GDM1 (cell line): ENCODE data around the gene NPAS3.

ENCODE experiments used
- DNase-seq: peaks from one replicate; lab custom pipeline; 2025; lab: John Stamatoyannopoulos, UW

Gene NPAS3

GRCh38 chr14:33257796-33258195 lies 319.1 kb downstream of the NPAS3 start:
- DNase-seq, result no peak

- no peak for DNase-seq
These were observed 321.1 kb downstream of the NPAS3 start for GRCh38 chr14:33259764-33260163.

GRCh38 chr14:33271216-33271615 lies 332.5 kb downstream of the NPAS3 start:
- no peak for DNase-seq

GRCh38 chr14:33271891-33272290 lies 333.2 kb downstream of the NPAS3 start:
- DNase-seq, result no peak

GRCh38 chr14:33273978-33274377 lies 335.3 kb downstream of the NPAS3 start:
- no peak for DNase-seq

- DNase-seq, result no peak
These were observed 337.2 kb downstream of the NPAS3 start for GRCh38 chr14:33275879-33276278.

- DNase-seq, result no peak
These were observed 341.2 kb downstream of the NPAS3 start for GRCh38 chr14:33279865-33280264.

- no peak for DNase-seq
These were observed 342.0 kb downstream of the NPAS3 start for GRCh38 chr14:33280646-33281045.

GRCh38 chr14:33282331-33283230 lies 343.9 kb downstream of the NPAS3 start:
- DNase-seq, result no peak

GRCh38 chr14:33285902-33286700 lies 347.4 kb downstream of the NPAS3 start:
- no peak for DNase-seq

GRCh38 chr14:33287189-33287588 lies 348.5 kb downstream of the NPAS3 start:
- DNase-seq, result no peak

- no peak for DNase-seq
These were observed 352.0 kb downstream of the NPAS3 start for GRCh38 chr14:33290641-33291040.

- no peak for DNase-seq
These were observed 352.9 kb downstream of the NPAS3 start for GRCh38 chr14:33291529-33292104.

- DNase-seq, result no peak
These were observed 355.7 kb downstream of the NPAS3 start for GRCh38 chr14:33294419-33294818.

- DNase-seq, result no peak
These were observed 358.9 kb downstream of the NPAS3 start for GRCh38 chr14:33297565-33297964.

- no peak for DNase-seq
These were observed 369.1 kb downstream of the NPAS3 start for GRCh38 chr14:33307691-33308251.

- no peak for DNase-seq
These were observed 370.4 kb downstream of the NPAS3 start for GRCh38 chr14:33309106-33309505.

GRCh38 chr14:33315217-33315616 lies 376.5 kb downstream of the NPAS3 start:
- no peak for DNase-seq

- no peak for DNase-seq
These were observed 377.0 kb downstream of the NPAS3 start for GRCh38 chr14:33315721-33316120.

GRCh38 chr14:33317675-33318074 lies 379.0 kb downstream of the NPAS3 start:
- DNase-seq, result no peak

- DNase-seq, result no peak
These were observed 385.3 kb downstream of the NPAS3 start for GRCh38 chr14:33323979-33324378.

GRCh38 chr14:33331176-33331949 lies 392.7 kb downstream of the NPAS3 start:
- DNase-seq, result no peak
